Mammary epithelial cell (primary cell): ENCODE results near the gene GPRIN3.

Experiments
- EZH2 ChIP-seq: IDR thresholded peaks from 2 replicates; pipeline ENCODE4 v1.6.1; 2012; ENCODE audit warnings: low read length, inconsistent platforms, borderline replicate concordance
- TF ChIP-seq, protein P1 (sequence below), 2 donors: IDR thresholded peaks in 1 of 2; conservative IDR thresholded peaks in 1 of 2; 2 replicates each; pipeline ENCODE4 v1.5.1; 2011 to 2012; ENCODE audit warnings: inconsistent platforms in 2 of 2, low read length in 2 of 2, mild to moderate bottlenecking in 2 of 2, control low read depth in 1 of 2, low read depth in 1 of 2; ENCODE audit not compliant: insufficient read depth in 1 of 2; ENCODE audit errors: extremely low read depth in 1 of 2

DNA sequence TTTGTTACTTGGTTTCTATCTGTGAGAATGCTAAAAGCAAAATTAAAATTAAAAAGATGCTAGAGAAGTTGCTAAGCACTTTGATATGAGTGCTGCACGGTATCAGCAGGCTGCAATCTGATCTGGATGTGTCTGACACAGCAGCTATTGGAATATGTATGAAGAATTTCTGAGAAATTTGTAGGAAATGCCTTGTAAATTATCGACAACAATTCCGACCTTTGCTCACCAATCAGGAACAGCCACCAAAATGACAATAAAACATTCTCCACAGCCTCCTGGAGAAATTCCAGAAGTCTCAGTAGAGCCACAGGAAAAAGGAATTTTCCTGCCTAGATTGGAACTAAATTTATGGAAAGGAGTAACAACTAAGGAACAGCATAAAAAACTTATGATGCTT is 113.8 kb downstream of the GPRIN3 start:
- TF ChIP-seq, protein P1, sequence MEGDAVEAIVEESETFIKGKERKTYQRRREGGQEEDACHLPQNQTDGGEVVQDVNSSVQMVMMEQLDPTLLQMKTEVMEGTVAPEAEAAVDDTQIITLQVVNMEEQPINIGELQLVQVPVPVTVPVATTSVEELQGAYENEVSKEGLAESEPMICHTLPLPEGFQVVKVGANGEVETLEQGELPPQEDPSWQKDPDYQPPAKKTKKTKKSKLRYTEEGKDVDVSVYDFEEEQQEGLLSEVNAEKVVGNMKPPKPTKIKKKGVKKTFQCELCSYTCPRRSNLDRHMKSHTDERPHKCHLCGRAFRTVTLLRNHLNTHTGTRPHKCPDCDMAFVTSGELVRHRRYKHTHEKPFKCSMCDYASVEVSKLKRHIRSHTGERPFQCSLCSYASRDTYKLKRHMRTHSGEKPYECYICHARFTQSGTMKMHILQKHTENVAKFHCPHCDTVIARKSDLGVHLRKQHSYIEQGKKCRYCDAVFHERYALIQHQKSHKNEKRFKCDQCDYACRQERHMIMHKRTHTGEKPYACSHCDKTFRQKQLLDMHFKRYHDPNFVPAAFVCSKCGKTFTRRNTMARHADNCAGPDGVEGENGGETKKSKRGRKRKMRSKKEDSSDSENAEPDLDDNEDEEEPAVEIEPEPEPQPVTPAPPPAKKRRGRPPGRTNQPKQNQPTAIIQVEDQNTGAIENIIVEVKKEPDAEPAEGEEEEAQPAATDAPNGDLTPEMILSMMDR (conservative IDR thresholded peaks at IDR 0.05 in 1 of 2, IDR thresholded peaks at IDR 0.05 in 1 of 2; ENCODE audit: extremely low read depth in 1 of 2, insufficient read depth in 1 of 2, low read depth in 1 of 2, low read length in 2 of 2): no peak
- no peak for TF ChIP-seq EZH2
